GM12878 (cell line): ENCODE data around the gene DNAAF6.

Experiments
- USF1 ChIP-seq: IDR thresholded peaks from 2 replicates; pipeline ENCODE4 v1.6.1; 2011; ENCODE audit warnings: borderline replicate concordance, low read depth, mild to moderate bottlenecking, moderate library complexity, mixed read lengths, low read length; ENCODE audit not compliant: insufficient read depth; ENCODE audit errors: extremely low read length
- ZNF274 ChIP-seq: IDR thresholded peaks from one replicate; pipeline ENCODE4 v1.8.0; 2011; ENCODE audit not compliant: insufficient read length, insufficient read depth

DNA sequence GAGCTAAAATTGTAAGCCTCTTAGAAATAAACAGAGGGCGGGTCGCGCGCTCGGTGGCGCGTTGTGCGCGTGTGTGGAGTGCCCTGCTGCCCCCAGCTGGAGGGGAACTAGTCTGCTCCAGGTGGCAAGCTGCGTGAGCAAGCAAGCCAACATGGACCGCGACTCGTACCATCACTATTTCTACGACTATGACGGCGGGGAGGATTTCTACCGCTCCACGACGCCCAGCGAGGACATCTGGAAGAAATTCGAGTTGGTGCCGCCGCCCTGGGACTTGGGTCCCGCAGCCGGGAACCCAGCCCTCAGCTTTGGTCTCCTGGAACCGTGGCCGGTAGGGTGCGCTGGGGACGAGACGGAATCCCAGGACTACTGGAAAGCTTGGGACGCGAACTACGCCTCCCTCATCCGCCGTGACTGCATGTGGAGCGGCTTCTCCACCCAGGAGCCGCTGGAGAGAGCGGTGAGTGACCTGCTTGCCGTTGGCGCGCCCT is 66.1 kb downstream of the DNAAF6 start:
- TF ChIP-seq USF1 (no peak), ZNF274 (no peak)
